Retinal pigment epithelial cell (primary cell): ENCODE measurements around the gene TAS2R16.
"Not testable (repeated sequence)": the region's sequence is repeated elsewhere in the genome, so short reads cannot be mapped to it uniquely, and the experiment has no call there.

Experiments used
- DNase-seq: peaks from one replicate; pipeline ENCODE4 v3.0.0-alpha.2; 2010; ENCODE audit warnings: low read depth
- H3K4me3 ChIP-seq: 2 replicates; pipeline ENCODE4 v1.5.1; 2011; ENCODE audit warnings: mild to moderate bottlenecking, low read length, control low read depth, moderate library complexity
- CTCF ChIP-seq: conservative IDR thresholded peaks from 2 replicates; pipeline ENCODE4 v1.5.1; 2011; ENCODE audit warnings: low read depth, low read length, control low read depth, inconsistent platforms

TAS2R16 gene

GRCh38 chr7:122975341-122975740 lies 20.2 kb downstream of the TAS2R16 start:
- DNase-seq = no peak
- no peak for TF ChIP-seq CTCF
- H3K4me3 ChIP-seq = no peak overlapping the region

GRCh38 chr7:122974229-122974628 lies 21.3 kb downstream of the TAS2R16 start:
- no peak overlapping the region for H3K4me3 ChIP-seq
- TF ChIP-seq CTCF = no peak
- DNase-seq = no peak

- no peak overlapping the region for H3K4me3 ChIP-seq
- no peak for TF ChIP-seq CTCF
- DNase-seq = no peak
Observed at GRCh38 chr7:122972056-122972455, 23.4 kb downstream of the TAS2R16 start.

- no peak for TF ChIP-seq CTCF
Observed at GRCh38 chr7:122970740-122971725, 24.5 kb downstream of the TAS2R16 start.

GRCh38 chr7:122968389-122968788 lies 27.1 kb downstream of the TAS2R16 start:
- H3K4me3 ChIP-seq = no peak overlapping the region
- no peak for DNase-seq
- TF ChIP-seq CTCF = no peak

More at GRCh38 chr7:122970740-122971725, 24.5 kb downstream of the TAS2R16 start:
- DNase-seq = no peak
- no peak overlapping the region for H3K4me3 ChIP-seq

- DNase-seq = no peak
- no peak for TF ChIP-seq CTCF
- H3K4me3 ChIP-seq = no peak overlapping the region
Observed at GRCh38 chr7:122965306-122965705, 30.2 kb downstream of the TAS2R16 start.

GRCh38 chr7:122953678-122954077 lies 41.8 kb downstream of the TAS2R16 start:
- not testable (repeated sequence) for DNase-seq, H3K4me3 ChIP-seq
